Prostate gland (tissue), 2 donors: ENCODE data around the gene KYAT1.
"Not testable (repeated sequence)": the region's sequence is repeated elsewhere in the genome, so short reads cannot be mapped to it uniquely, and the experiment has no call there.

Experiments
- POLR2A ChIP-seq: fragments of 450-650 bp; IDR thresholded peaks from one replicate; pipeline ENCODE4 v1.6.1; 2016; ENCODE audit warnings: antibody characterized with exemption, mild to moderate bottlenecking
- POLR2AphosphoS5 ChIP-seq: sonication (generic); formaldehyde crosslinking; IDR thresholded peaks from one replicate; pipeline ENCODE4 v1.6.1; 2017; ENCODE audit warnings: antibody characterized with exemption
- TF ChIP-seq, protein P1 (sequence below), 4 experiments: fragments of 200-600 bp in 2 of 4; fragments of 450-650 bp in 2 of 4; sonication (generic) in 2 of 4; IDR thresholded peaks; 1 replicate in 3 of 4; 2 replicates in 1 of 4; pipeline ENCODE4 v1.5.1; 2016 to 2019; ENCODE audit warnings: antibody characterized with exemption in 4 of 4, mild to moderate bottlenecking in 2 of 4, moderate library complexity in 2 of 4

DNA sequence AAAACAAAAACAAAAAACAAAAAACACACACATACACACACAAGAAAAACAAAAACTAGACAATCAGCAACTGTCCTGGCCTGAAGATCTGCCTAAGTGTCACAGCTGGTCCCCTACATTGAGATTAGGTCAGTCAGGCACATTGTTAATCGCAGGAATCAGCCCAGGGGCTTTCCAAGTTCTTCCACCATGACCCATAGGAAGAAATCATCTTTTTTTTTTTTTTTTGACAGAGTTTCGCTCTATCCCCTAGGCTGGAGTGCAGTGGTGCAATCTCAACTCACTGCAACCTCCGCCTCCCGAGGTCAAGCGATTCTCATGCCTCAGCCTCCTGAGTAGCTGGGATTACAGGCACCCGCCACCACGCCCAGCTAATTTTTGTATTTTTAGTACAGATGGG is 38.6 kb downstream of the KYAT1 start:
- TF ChIP-seq POLR2AphosphoS5, POLR2A: not testable (repeated sequence)
- TF ChIP-seq, protein P1, sequence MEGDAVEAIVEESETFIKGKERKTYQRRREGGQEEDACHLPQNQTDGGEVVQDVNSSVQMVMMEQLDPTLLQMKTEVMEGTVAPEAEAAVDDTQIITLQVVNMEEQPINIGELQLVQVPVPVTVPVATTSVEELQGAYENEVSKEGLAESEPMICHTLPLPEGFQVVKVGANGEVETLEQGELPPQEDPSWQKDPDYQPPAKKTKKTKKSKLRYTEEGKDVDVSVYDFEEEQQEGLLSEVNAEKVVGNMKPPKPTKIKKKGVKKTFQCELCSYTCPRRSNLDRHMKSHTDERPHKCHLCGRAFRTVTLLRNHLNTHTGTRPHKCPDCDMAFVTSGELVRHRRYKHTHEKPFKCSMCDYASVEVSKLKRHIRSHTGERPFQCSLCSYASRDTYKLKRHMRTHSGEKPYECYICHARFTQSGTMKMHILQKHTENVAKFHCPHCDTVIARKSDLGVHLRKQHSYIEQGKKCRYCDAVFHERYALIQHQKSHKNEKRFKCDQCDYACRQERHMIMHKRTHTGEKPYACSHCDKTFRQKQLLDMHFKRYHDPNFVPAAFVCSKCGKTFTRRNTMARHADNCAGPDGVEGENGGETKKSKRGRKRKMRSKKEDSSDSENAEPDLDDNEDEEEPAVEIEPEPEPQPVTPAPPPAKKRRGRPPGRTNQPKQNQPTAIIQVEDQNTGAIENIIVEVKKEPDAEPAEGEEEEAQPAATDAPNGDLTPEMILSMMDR (IDR thresholded peaks at IDR 0.05), result not testable (repeated sequence)
